ENCODE data around the gene PPP4R1. TPM values are rescaled to one million over a fixed set of nuclear protein-coding genes. Genes with fewer than 3 reads are reported as not detected.
A peak's percentile ranks its signal among the peaks of the same experiment; 100 is the strongest.
"Not testable (repeated sequence)": the region's sequence is repeated elsewhere in the genome, so short reads cannot be mapped to it uniquely, and the experiment has no call there.

Gene PPP4R1
- 55.8 TPM for polyA plus RNA-seq (2013, experiment 1 of 2; ENCODE audit: insufficient read length)
- 53.4 TPM for polyA plus RNA-seq (2013, experiment 2 of 2; ENCODE audit: insufficient read length)

GRCh38 chr18:9614401-9615279, at the start of gene PPP4R1:
TSS of gene PPP4R1 (minus strand) at chr18:9614559. CDS start at chr18:9614484, 75 bp downstream.
- DNase-seq, result peak; percentile 78

GRCh38 chr18:9663377-9663776, 49.0 kb upstream of the PPP4R1 start:
- no peak for DNase-seq

GRCh38 chr18:9661564-9661963, 47.2 kb upstream of the PPP4R1 start:
- peak; percentile 40 for DNase-seq

GRCh38 chr18:9659499-9660375, 45.4 kb upstream of the PPP4R1 start:
- no peak for DNase-seq

- DNase-seq, result no peak
Observed at GRCh38 chr18:9658087-9658641, 43.8 kb upstream of the PPP4R1 start.

- DNase-seq, result no peak
Observed at GRCh38 chr18:9655232-9655767, 40.9 kb upstream of the PPP4R1 start.

- no peak for DNase-seq
Observed at GRCh38 chr18:9653390-9653789, 39.0 kb upstream of the PPP4R1 start.

GRCh38 chr18:9649164-9649540, 34.8 kb upstream of the PPP4R1 start:
- DNase-seq, result peak; percentile 80

- DNase-seq, result no peak
Observed at GRCh38 chr18:9648431-9649163, 34.2 kb upstream of the PPP4R1 start.

GRCh38 chr18:9647496-9648323, 33.4 kb upstream of the PPP4R1 start:
- DNase-seq, result no peak

GRCh38 chr18:9643549-9643948, 29.2 kb upstream of the PPP4R1 start:
- peak; percentile 98 for DNase-seq

GRCh38 chr18:9642799-9643462, 28.6 kb upstream of the PPP4R1 start:
- peak; percentile 28 for DNase-seq

GRCh38 chr18:9641081-9641480, 26.7 kb upstream of the PPP4R1 start:
- not testable (repeated sequence) for DNase-seq

- no peak for DNase-seq
Observed at GRCh38 chr18:9638886-9639285, 24.5 kb upstream of the PPP4R1 start.

GRCh38 chr18:9637036-9637767, 22.8 kb upstream of the PPP4R1 start:
- DNase-seq, result no peak

- no peak for DNase-seq
Observed at GRCh38 chr18:9634856-9635255, 20.5 kb upstream of the PPP4R1 start.

GRCh38 chr18:9631814-9632496, 17.6 kb upstream of the PPP4R1 start:
- peak; percentile 87 for DNase-seq

- DNase-seq, result no peak
Observed at GRCh38 chr18:9630444-9630843, 16.1 kb upstream of the PPP4R1 start.

GRCh38 chr18:9629709-9630108, 15.3 kb upstream of the PPP4R1 start:
- DNase-seq, result peak; percentile 69

All from fibroblast of skin of abdomen (primary cell).